ENCODE data around the gene MAD1L1. TPM values are rescaled to one million over a fixed set of nuclear protein-coding genes. Genes with fewer than 3 reads are reported as not detected.
A peak's percentile ranks its signal among the peaks of the same experiment; 100 is the strongest.
"Not testable (repeated sequence)": the region's sequence is repeated elsewhere in the genome, so short reads cannot be mapped to it uniquely, and the experiment has no call there.

Gene MAD1L1
- total RNA-seq, 1 donor from 2014 or later: 48.4 TPM

DNA sequence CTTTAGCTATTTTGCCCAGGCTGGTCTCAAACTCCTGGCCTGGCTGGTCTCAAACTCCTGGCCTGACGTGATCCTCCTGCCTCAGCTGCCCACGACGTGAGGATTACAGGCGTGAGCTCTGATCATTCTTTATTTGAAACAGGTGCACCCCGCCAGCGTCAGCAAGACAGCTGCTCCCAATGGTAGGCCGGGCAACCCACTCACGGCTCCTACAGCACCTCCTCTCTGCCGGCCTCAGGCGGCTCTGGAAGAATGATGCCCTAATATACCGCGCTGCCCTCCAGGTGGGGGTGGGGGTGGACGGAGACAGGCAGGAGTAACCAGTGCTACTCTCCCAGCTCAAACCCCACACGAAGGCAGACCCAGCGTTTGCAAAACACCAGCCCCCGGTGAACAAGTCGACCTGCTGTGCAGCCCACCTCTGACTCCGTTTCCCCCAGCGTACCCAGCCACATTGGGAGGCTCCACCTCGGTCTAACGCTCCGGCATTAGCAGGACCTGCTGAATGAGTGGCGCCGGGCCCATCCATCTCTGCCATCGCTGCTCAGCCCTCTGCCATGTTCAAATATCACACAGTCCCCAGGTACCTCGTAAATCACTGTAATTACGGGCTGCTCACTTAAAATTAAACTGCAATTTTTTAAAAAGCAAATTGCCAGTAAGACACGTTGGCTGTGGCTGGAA, 414.0 kb downstream of the MAD1L1 start:
- intact Hi-C loops (cut with DNase I): no loop called here
- Histone ChIP-seq H3K4me3 (no peak overlapping the region), H3K4me1 (no peaks in the 10 kb centered on the region), H3K9me3 (no peaks in the 10 kb centered on the region), H3K27ac (no peak overlapping the region), H3K36me3 (no peaks in the 10 kb centered on the region), H3K27me3 (no peaks in the 10 kb centered on the region)
- ATAC-seq (no peak), DNase-seq (peak; percentile 59)
- TF ChIP-seq, protein P1, sequence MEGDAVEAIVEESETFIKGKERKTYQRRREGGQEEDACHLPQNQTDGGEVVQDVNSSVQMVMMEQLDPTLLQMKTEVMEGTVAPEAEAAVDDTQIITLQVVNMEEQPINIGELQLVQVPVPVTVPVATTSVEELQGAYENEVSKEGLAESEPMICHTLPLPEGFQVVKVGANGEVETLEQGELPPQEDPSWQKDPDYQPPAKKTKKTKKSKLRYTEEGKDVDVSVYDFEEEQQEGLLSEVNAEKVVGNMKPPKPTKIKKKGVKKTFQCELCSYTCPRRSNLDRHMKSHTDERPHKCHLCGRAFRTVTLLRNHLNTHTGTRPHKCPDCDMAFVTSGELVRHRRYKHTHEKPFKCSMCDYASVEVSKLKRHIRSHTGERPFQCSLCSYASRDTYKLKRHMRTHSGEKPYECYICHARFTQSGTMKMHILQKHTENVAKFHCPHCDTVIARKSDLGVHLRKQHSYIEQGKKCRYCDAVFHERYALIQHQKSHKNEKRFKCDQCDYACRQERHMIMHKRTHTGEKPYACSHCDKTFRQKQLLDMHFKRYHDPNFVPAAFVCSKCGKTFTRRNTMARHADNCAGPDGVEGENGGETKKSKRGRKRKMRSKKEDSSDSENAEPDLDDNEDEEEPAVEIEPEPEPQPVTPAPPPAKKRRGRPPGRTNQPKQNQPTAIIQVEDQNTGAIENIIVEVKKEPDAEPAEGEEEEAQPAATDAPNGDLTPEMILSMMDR (IDR thresholded peaks at IDR 0.05): no peak

DNA sequence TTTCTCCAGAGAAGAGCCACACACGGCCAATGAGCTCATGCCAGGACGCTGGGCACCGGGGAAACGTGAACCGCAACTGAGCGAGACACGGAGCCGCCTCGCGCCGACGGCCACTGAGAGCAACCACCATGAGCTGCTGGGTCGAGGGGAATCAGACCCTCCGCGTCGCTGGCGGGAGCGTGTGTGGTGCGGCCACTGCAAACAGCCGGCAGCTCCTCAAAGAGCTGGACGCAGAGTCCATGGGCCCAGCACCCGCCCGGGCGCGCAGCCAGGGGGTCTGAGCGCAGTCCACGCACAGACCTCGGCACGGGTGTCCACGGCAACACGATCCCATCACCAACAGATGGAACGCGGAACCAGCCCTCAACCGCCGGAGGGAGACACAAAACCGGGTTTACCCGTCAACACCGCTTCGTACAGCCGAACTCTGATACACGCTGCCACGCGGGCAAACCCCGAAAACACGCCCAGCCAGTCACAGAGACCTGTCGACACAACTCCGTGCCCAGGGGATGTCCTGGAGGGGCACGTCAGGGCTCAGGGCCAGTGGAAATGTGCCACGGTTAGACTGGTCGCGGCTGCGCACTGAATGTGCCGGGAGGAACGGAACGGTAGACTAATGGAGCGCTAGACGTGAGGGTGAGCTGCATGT, 415.6 kb downstream of the MAD1L1 start:
- Histone ChIP-seq H3K27me3 (no peaks in the 10 kb centered on the region), H3K27ac (no peak overlapping the region), H3K9me3 (no peaks in the 10 kb centered on the region), H3K36me3 (no peaks in the 10 kb centered on the region), H3K4me3 (no peak overlapping the region), H3K4me1 (no peaks in the 10 kb centered on the region)
- intact Hi-C loops (cut with DNase I): no loop called here
- ATAC-seq (no peak), DNase-seq (peak; percentile 53)
- TF ChIP-seq, protein P1 (IDR thresholded peaks at IDR 0.05): no peak

DNA sequence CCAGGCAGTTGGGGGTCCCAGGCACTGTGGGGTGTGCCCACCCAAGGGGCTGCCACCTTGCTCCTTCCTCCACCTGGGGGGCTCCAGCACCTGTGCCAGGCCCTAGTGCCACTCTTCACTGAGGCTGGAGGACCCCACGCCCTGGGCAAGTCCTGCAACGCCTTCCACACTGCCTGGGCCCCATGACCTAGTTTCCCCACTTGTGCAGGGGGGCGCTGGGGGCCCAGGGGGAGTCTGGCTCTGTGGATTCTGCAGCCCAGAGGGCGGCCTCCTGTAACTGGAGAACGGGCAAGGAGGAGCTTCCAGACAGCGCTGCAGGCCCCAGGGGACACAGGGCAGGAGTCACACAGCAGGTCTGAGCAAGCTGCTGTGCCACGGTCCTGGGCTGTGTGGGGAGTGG, 416.3 kb downstream of the MAD1L1 start:
- intact Hi-C loops (cut with DNase I); ATAC-seq; H3K9me3 ChIP-seq; H3K4me3 ChIP-seq; H3K27me3 ChIP-seq; H3K27ac ChIP-seq; H3K36me3 ChIP-seq; H3K4me1 ChIP-seq: not testable (repeated sequence)
- DNase-seq: peak; percentile 42

DNA sequence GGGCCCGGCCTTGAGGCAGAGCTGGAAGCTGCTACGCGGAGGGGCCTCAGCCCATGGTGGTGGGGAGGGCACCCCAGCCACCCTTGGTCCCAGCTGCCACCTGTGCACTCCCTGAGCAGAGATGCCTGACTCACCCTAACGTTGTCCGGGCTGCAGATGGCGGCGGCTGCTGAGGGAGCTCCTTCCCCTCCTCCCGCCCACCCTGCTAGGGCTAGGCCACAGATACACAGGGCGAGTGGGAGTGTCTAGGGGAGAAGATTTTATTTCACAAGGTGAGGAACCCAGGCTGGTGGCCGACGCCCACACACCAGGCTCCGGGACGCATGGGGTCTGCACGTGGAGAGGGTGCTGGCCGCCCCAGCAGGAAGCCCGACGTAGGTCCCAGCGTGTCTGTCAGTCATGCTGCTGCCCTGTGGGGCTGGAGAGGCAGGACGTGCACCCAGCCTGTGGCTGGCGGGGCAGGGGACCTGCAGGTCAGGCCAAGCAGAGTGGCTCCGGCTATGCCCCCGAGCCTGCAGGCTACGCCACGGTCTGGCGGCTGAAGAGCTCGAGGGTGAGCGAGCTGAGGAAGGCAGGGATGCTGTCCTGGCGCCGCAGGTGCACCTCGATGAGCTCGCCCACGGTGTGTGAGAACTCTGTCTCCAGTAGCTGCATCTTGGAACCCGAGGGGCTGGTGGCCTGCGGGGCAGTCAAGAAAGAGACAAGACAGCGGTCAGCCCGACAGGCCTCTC, 417.0 kb downstream of the MAD1L1 start:
- H3K36me3 ChIP-seq; ATAC-seq; H3K27me3 ChIP-seq; H3K4me3 ChIP-seq; H3K27ac ChIP-seq; H3K4me1 ChIP-seq; intact Hi-C loops (cut with DNase I); H3K9me3 ChIP-seq: not testable (repeated sequence)
- DNase-seq: peak; percentile 60

DNA sequence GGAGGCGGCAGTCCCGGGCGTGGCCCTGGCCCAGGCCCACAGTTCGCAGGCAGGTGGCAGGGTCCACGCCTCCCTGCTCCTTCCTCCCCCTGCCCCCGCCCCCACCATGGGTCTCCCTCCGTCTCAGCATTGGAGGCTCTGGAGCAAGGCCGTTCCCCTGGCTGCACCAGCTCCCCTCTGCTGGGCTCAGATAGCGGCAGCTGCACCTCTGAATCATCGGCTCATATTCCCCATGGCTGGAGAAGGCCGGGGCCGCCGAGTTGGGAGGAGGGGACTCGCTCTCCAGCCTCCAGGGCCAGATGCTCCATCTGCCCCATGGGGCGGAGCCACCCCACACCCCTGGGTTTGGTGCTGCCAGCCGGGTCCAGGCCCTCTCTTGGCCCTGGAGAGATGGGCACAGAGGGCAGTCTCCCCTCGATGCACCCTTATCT, 417.7 kb downstream of the MAD1L1 start:
- intact Hi-C loops (cut with DNase I): no loop called here
- no peaks in the 10 kb centered on the region for H3K27me3 ChIP-seq
- no peaks in the 10 kb centered on the region for H3K9me3 ChIP-seq
- no peaks in the 10 kb centered on the region for H3K4me1 ChIP-seq
- TF ChIP-seq, protein P1 (IDR thresholded peaks at IDR 0.05): no peak
- H3K36me3 ChIP-seq: no peaks in the 10 kb centered on the region
- no peak overlapping the region for H3K4me3 ChIP-seq
- DNase-seq (no peak), ATAC-seq (no peak)
- no peak overlapping the region for H3K27ac ChIP-seq

DNA sequence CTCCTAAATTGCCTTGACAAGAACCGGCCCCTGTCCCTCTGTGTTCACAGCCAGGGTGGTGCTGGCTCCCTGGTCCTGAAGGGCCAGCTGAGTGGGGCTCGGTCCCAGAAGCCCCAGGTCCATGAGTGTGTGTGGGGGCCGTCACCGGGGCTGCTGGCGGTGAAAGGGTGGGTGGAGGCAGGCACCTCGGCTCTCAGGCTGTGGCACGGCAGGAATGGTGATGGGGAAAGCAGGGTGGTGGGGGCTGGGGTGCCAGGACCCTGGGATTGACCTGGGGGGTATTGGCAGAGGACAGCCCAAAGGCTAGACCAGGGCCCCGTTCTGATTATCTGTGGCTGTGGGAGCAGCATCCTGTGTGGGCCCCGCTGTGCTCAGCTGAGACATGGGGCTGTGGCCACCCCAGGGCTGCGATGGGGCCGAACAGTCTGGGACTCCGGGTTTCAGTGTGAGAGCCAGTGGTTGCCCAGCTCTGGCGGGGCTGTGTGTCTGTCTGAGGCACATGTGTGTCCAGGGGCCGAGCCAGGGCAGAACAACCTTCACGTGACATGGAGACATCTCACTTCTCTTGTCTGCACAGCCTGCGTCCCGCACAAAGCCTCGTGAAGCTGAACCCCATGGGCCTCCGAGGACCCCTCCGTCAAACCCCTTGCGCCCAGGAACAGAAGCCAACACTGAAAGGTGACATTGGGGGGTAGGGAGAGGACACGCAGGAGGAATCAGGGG, 418.5 kb downstream of the MAD1L1 start:
- Histone ChIP-seq H3K27ac (no peak overlapping the region), H3K4me3 (no peak overlapping the region), H3K36me3 (no peaks in the 10 kb centered on the region), H3K27me3 (no peaks in the 10 kb centered on the region), H3K4me1 (no peaks in the 10 kb centered on the region), H3K9me3 (no peaks in the 10 kb centered on the region)
- ATAC-seq (no peak), DNase-seq (peak; percentile 51)
- intact Hi-C loops (cut with DNase I): no loop called here
- TF ChIP-seq, protein P1 (IDR thresholded peaks at IDR 0.05): no peak

Measured in upper lobe of right lung (tissue), 1 donor.